ENCODE measurements around the gene SMAD9.

SMAD9 gene

GRCh38 chr13:36804588-36804987 lies 115.5 kb downstream of the SMAD9 start:
- Histone ChIP-seq H3K27me3 (ENCODE audit: control insufficient read depth in 2 of 2, insufficient read depth in 2 of 2, low read length in 2 of 2) (no peaks in the 10 kb centered on the region), H3K4me1 (ENCODE audit: control insufficient read depth in 2 of 2, insufficient read depth in 2 of 2, low read length in 2 of 2) (no peaks in the 10 kb centered on the region), H3K36me3 (ENCODE audit: control insufficient read depth in 2 of 2, insufficient read depth in 2 of 2, low read length in 2 of 2) (no peaks in the 10 kb centered on the region), H3K27ac (ENCODE audit: low read depth in 2 of 2, low read length in 2 of 2) (no peak overlapping the region), H3K4me3 (ENCODE audit: low read length in 2 of 2) (no peak overlapping the region), H3K9me3 (ENCODE audit: control insufficient read depth in 2 of 2, low read length in 2 of 2) (no peaks in the 10 kb centered on the region), H3K9ac (ENCODE audit: low read depth in 1 of 2, low read length in 2 of 2) (no peak overlapping the region)

DNA sequence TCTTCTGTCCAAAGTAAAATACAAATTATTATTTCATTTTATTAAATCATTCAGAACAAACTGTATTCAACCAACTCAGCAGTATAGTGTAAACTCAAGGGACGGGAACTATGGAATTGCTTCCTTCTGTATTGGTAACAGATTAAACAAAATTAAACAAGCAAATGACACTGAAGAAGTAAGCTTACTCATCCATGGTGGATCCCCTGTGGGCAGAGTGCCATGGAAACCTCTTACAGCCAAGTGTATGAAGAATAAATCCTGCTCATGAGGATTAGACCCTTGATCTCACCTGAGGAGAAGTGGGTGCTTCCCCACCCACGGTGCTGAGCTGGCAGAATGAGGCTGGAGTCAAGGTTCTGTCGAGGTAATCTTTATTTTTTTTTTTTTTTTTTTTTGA lies 119.0 kb downstream of the SMAD9 start:
- H3K27ac ChIP-seq (ENCODE audit: low read depth in 2 of 2, low read length in 2 of 2), result no peak overlapping the region
- no peaks in the 10 kb centered on the region for H3K4me1 ChIP-seq (ENCODE audit: control insufficient read depth in 2 of 2, insufficient read depth in 2 of 2, low read length in 2 of 2)
- H3K27me3 ChIP-seq (ENCODE audit: control insufficient read depth in 2 of 2, insufficient read depth in 2 of 2, low read length in 2 of 2), result no peaks in the 10 kb centered on the region
- H3K9ac ChIP-seq (ENCODE audit: low read depth in 1 of 2, low read length in 2 of 2), result no peak overlapping the region
- no peak overlapping the region for H3K4me3 ChIP-seq (ENCODE audit: low read length in 2 of 2)
- H3K9me3 ChIP-seq (ENCODE audit: control insufficient read depth in 2 of 2, low read length in 2 of 2), result no peaks in the 10 kb centered on the region
- no peaks in the 10 kb centered on the region for H3K36me3 ChIP-seq (ENCODE audit: control insufficient read depth in 2 of 2, insufficient read depth in 2 of 2, low read length in 2 of 2)

DNA sequence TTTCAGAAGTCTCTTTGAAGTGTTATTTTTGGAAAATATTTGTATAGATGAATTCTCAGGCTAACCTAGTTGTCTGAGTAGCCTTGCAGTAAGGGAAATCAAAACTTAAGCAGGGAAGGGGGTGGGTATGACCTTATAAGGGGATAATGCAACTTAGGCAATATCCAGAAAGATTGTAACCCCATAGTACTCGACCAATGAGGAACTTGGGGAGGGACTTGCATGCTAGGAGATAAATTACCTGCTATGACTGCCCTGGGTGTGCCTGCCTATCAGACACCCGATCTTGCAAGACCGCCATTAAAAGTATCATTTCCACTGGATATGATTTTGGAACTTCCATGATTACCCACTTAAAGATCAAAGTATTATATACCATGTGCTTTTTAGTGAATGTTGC lies 124.0 kb downstream of the SMAD9 start:
- H3K9me3 ChIP-seq (ENCODE audit: control insufficient read depth in 2 of 2, low read length in 2 of 2), result no peaks in the 10 kb centered on the region
- no peaks in the 10 kb centered on the region for H3K36me3 ChIP-seq (ENCODE audit: control insufficient read depth in 2 of 2, insufficient read depth in 2 of 2, low read length in 2 of 2)
- no peak overlapping the region for H3K9ac ChIP-seq (ENCODE audit: low read depth in 1 of 2, low read length in 2 of 2)
- no peak overlapping the region for H3K27ac ChIP-seq (ENCODE audit: low read depth in 2 of 2, low read length in 2 of 2)
- no peak overlapping the region for H3K4me3 ChIP-seq (ENCODE audit: low read length in 2 of 2)
- H3K4me1 ChIP-seq (ENCODE audit: control insufficient read depth in 2 of 2, insufficient read depth in 2 of 2, low read length in 2 of 2), result no peaks in the 10 kb centered on the region
- no peaks in the 10 kb centered on the region for H3K27me3 ChIP-seq (ENCODE audit: control insufficient read depth in 2 of 2, insufficient read depth in 2 of 2, low read length in 2 of 2)

DNA sequence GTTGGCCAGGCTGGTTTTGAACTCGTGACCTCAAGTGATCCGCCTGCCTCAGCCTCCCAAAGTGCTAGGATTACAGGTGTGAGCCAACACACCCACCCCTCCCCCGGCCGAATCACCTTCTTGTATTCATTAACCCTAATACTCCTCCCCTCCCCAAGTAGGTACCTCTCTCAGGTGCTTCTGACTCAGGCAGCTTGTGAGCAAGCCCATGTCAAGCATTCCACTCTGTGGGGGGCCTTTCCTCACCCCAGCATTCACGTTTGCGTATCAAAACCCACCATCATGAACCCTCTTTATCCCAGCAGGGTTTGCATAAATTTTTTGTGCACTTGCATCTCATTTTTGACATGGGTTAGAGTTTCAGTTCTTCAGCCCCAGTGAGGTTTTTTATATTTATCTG lies 124.6 kb downstream of the SMAD9 start:
- Histone ChIP-seq H3K36me3 (ENCODE audit: control insufficient read depth in 2 of 2, insufficient read depth in 2 of 2, low read length in 2 of 2) (no peaks in the 10 kb centered on the region), H3K9me3 (ENCODE audit: control insufficient read depth in 2 of 2, low read length in 2 of 2) (no peaks in the 10 kb centered on the region), H3K4me3 (ENCODE audit: low read length in 2 of 2) (no peak overlapping the region), H3K27ac (ENCODE audit: low read depth in 2 of 2, low read length in 2 of 2) (no peak overlapping the region), H3K27me3 (ENCODE audit: control insufficient read depth in 2 of 2, insufficient read depth in 2 of 2, low read length in 2 of 2) (no peaks in the 10 kb centered on the region), H3K4me1 (ENCODE audit: control insufficient read depth in 2 of 2, insufficient read depth in 2 of 2, low read length in 2 of 2) (no peaks in the 10 kb centered on the region), H3K9ac (ENCODE audit: low read depth in 1 of 2, low read length in 2 of 2) (no peak overlapping the region)

All from mucosa of rectum (tissue), 2 donors.